Endothelial cell of umbilical vein (primary cell): ENCODE measurements around the gene GRID1. TPM values are rescaled to one million over a fixed set of nuclear protein-coding genes. Genes with fewer than 3 reads are reported as not detected.

Source experiments
- BruUV-seq: library from RNA; stranded (reverse); fragments of 400-500 nt; replicated peaks from 2 replicates; lab custom pipeline; 2021; lab: Mats Ljungman, UMichigan
- CTCF ChIA-PET: fragments of 300-600, 350-600 bp; sonication (Branson Sonifier 250); formaldehyde crosslinking; loops from one replicate; lab custom pipeline; 2021; ENCODE audit warnings: antibody characterized with exemption, inconsistent platforms; lab: Charles Lee
- POLR2A ChIA-PET: fragments of 300-600, 350-600 bp; sonication (Branson Sonifier 250); formaldehyde crosslinking; loops from one replicate; lab custom pipeline; 2021; ENCODE audit warnings: antibody characterized with exemption, inconsistent platforms; lab: Charles Lee
- DNase-seq: peaks from one replicate; pipeline ENCODE4 v3.0.0-alpha.2; 2011; ENCODE audit warnings: low read depth, low spot score
- FAIRE-seq: peaks from 2 replicates; lab custom pipeline; 2011; peaks lifted over from hg19 to GRCh38; lab: Jason Lieb, UNC
- H2AFZ ChIP-seq: 2 replicates; pipeline ENCODE4 v1.6.0; 2012; ENCODE audit warnings: low read depth, low read length, control low read depth, inconsistent platforms
- H3K27ac ChIP-seq: 2 replicates; pipeline ENCODE4 v1.5.1; 2011; ENCODE audit warnings: low read depth, mild to moderate bottlenecking, control low read depth, low read length, moderate library complexity; ENCODE audit not compliant: insufficient read depth
- H3K27me3 ChIP-seq, 2 experiments: 2 replicates each; pipeline versions ENCODE4 v1.6.0 to v1.6.1; 2011; ENCODE audit warnings: low read length in 2 of 2, mixed read lengths in 1 of 2; ENCODE audit not compliant: control insufficient read depth in 2 of 2, insufficient read depth in 2 of 2
- H3K36me3 ChIP-seq, 2 experiments: 2 replicates in 1 of 2; 3 replicates in 1 of 2; pipeline ENCODE4 v1.5.1; 2011; ENCODE audit warnings: low read length in 2 of 2, mild to moderate bottlenecking in 1 of 2, moderate library complexity in 1 of 2; ENCODE audit not compliant: control insufficient read depth in 2 of 2, insufficient read depth in 2 of 2; ENCODE audit errors: extremely low read depth in 1 of 2
- H3K4me1 ChIP-seq: 3 replicates; pipeline ENCODE4 v1.5.1; 2011; ENCODE audit warnings: mild to moderate bottlenecking, low read length; ENCODE audit not compliant: control insufficient read depth, insufficient read depth; ENCODE audit errors: extremely low read depth
- H3K4me2 ChIP-seq: 2 replicates; pipeline ENCODE4 v1.6.1; 2011; ENCODE audit warnings: low read length, control low read depth, mixed read lengths; ENCODE audit not compliant: insufficient read depth
- H3K4me3 ChIP-seq, 3 experiments: fragments of 200-600 bp in 1 of 3; sonication (generic), shearing (Covaris generic) in 1 of 3; replicated peaks in 1 of 3; 2 replicates each; pipeline ENCODE4 v1.5.1; 2011 to 2016; ENCODE audit warnings: control low read depth in 3 of 3, low read length in 3 of 3, mild to moderate bottlenecking in 2 of 3, inconsistent platforms in 1 of 3, low read depth in 1 of 3, moderate library complexity in 1 of 3; ENCODE audit not compliant: insufficient read depth in 1 of 3
- H3K79me2 ChIP-seq: 2 replicates; pipeline ENCODE4 v1.6.0; 2012; ENCODE audit warnings: low read length, inconsistent platforms; ENCODE audit not compliant: control insufficient read depth, insufficient read depth
- H3K9ac ChIP-seq: replicated peaks from 2 replicates; pipeline ENCODE3; 2011; ENCODE audit warnings: low read length, control low read depth; ENCODE audit not compliant: insufficient read depth; ENCODE audit errors: extremely low read depth
- H3K9me1 ChIP-seq: replicated peaks from 3 replicates; pipeline ENCODE4 v1.6.0; 2011; ENCODE audit warnings: mild to moderate bottlenecking, low read length; ENCODE audit not compliant: control insufficient read depth, insufficient read depth; ENCODE audit errors: extremely low read depth
- H3K9me3 ChIP-seq: replicated peaks from 2 replicates; pipeline ENCODE4 v1.5.1; 2012; ENCODE audit warnings: low read length, inconsistent platforms; ENCODE audit not compliant: control insufficient read depth, insufficient read depth
- H4K20me1 ChIP-seq: replicated peaks from 2 replicates; pipeline ENCODE3; 2011; ENCODE audit warnings: mild to moderate bottlenecking, low read length; ENCODE audit not compliant: control insufficient read depth, insufficient read depth; ENCODE audit errors: extremely low read depth
- EZH2 ChIP-seq: IDR thresholded peaks from 2 replicates; pipeline ENCODE4 v1.6.1; 2012; ENCODE audit warnings: borderline replicate concordance, low read depth, mild to moderate bottlenecking, moderate library complexity, low read length, inconsistent platforms; ENCODE audit not compliant: severe bottlenecking
- GATA2 ChIP-seq: IDR thresholded peaks from 2 replicates; pipeline ENCODE4 v1.7.0; 2011; ENCODE audit warnings: low read depth, mild to moderate bottlenecking, moderate library complexity, mixed read lengths, low read length; ENCODE audit not compliant: insufficient read length, insufficient read depth
- JUN ChIP-seq: IDR thresholded peaks from 2 replicates; pipeline ENCODE4 v1.6.1; 2011; ENCODE audit warnings: borderline replicate concordance, low read depth; ENCODE audit not compliant: insufficient read length, insufficient read depth
- MYC ChIP-seq: IDR thresholded peaks from one replicate; pipeline ENCODE4 v1.6.1; 2011; ENCODE audit warnings: mild to moderate bottlenecking, low read depth, low read length
- POLR2A ChIP-seq: IDR thresholded peaks from 2 replicates; pipeline ENCODE4 v1.6.1; 2012; ENCODE audit warnings: low read depth, mild to moderate bottlenecking, control low read depth, low read length
- POLR2AphosphoS5 ChIP-seq: IDR thresholded peaks from 2 replicates; pipeline ENCODE4 v1.6.1; 2012; ENCODE audit warnings: low read depth, mild to moderate bottlenecking, control low read depth, low read length, moderate library complexity; ENCODE audit not compliant: insufficient read depth
- dilution Hi-C: fragments of 300-500 bp; cut with MboI; formaldehyde crosslinking; loops from one replicate; pipeline ENCODE4 v1.15.0; 2019; ENCODE audit warnings: low sequenced_read_pairs; ENCODE audit not compliant: extremely low pct_ligation_motif_present
- intact Hi-C: fragments of 100-400 bp; cut with micrococcal nuclease; formaldehyde crosslinking; loops from one replicate; pipeline ENCODE4 v1.10.0; 2022
- polyA plus RNA-seq, 4 experiments: library from polyadenylated mRNA; depleted of rRNA in 3 of 4; stranded (reverse) in 3 of 4; unstranded in 1 of 4; fragments of >200 nt; gene quantifications; 2 replicates each; pipeline versions ENCODE4 v1.2.1 to v1.2.3, GENCODE V29; 2011 to 2012; ENCODE audit warnings: missing spikeins in 1 of 4
- total RNA-seq: library from RNA; stranded (reverse); gene quantifications from 2 replicates; pipeline ENCODE4 v1.2.3, GENCODE V29; 2021
- TF ChIP-seq, protein P1 (sequence below): IDR thresholded peaks from 2 replicates; pipeline ENCODE4 v1.6.1; 2011; ENCODE audit not compliant: insufficient read depth, insufficient read length
- TF ChIP-seq, protein P2 (sequence below), 2 donors: IDR thresholded peaks; 1 replicate in 1 of 2; 2 replicates in 1 of 2; pipeline ENCODE4 v1.5.1; 2011; ENCODE audit warnings: low read length in 2 of 2, mild to moderate bottlenecking in 2 of 2, moderate library complexity in 2 of 2, control low read depth in 1 of 2, inconsistent platforms in 1 of 2, low read depth in 1 of 2; ENCODE audit not compliant: insufficient read depth in 1 of 2; ENCODE audit errors: extremely low read depth in 1 of 2

The GRID1 gene
- total and polyA plus RNA-seq, 2 donors (not counting 3 experiments of a cell fraction or from before 2014, with no cell fraction given) = not detected

GRCh38 chr10:86130737-86131475 is 235.7 kb downstream of the GRID1 start:
- TF ChIP-seq, protein P1, sequence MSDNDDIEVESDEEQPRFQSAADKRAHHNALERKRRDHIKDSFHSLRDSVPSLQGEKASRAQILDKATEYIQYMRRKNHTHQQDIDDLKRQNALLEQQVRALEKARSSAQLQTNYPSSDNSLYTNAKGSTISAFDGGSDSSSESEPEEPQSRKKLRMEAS = no peak
- TF ChIP-seq GATA2 = no peak
- CTCF ChIA-PET = no interaction called here
- dilution Hi-C loops = no loop called here

DNA sequence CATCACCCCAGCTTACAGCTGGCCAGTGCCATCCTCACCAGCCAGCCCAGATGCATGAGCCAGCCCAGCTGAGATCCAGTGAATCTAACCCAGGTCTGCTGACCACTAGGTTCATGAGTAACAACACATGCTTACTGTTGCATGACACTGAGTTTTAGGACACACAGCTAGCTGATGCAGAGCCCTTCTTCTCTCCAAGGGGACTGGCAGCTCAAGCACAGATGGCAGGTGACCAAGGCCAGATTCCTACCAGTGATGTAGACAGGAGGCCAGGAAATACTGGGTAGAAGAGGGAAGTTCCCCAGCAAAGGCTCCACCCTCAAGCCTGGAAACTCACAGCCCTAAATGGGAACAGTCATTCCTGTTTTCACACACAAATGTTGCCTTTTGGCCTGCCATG is 236.6 kb downstream of the GRID1 start:
- no peak for TF ChIP-seq JUN
- TF ChIP-seq MYC = no peak
- no peak for TF ChIP-seq EZH2
- no peak for TF ChIP-seq GATA2
- TF ChIP-seq, protein P2, sequence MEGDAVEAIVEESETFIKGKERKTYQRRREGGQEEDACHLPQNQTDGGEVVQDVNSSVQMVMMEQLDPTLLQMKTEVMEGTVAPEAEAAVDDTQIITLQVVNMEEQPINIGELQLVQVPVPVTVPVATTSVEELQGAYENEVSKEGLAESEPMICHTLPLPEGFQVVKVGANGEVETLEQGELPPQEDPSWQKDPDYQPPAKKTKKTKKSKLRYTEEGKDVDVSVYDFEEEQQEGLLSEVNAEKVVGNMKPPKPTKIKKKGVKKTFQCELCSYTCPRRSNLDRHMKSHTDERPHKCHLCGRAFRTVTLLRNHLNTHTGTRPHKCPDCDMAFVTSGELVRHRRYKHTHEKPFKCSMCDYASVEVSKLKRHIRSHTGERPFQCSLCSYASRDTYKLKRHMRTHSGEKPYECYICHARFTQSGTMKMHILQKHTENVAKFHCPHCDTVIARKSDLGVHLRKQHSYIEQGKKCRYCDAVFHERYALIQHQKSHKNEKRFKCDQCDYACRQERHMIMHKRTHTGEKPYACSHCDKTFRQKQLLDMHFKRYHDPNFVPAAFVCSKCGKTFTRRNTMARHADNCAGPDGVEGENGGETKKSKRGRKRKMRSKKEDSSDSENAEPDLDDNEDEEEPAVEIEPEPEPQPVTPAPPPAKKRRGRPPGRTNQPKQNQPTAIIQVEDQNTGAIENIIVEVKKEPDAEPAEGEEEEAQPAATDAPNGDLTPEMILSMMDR (IDR thresholded peaks at IDR 0.05; ENCODE audit: extremely low read depth in 1 of 2, insufficient read depth in 1 of 2, low read depth in 1 of 2, low read length in 2 of 2) = no peak
- TF ChIP-seq, protein P1 = no peak
- TF ChIP-seq POLR2AphosphoS5 = no peak
- no peak for TF ChIP-seq POLR2A
- ChIA-PET POLR2A (no interaction called here), CTCF (no interaction called here)
- intact Hi-C loops (no loop called here), dilution Hi-C loops (no loop called here)
- H3K4me3 ChIP-seq = no peak overlapping the region
- no peaks in the 10 kb centered on the region for H3K79me2 ChIP-seq
- no peak overlapping the region for H3K27ac ChIP-seq
- no peaks in the 10 kb centered on the region for H3K4me1 ChIP-seq
- H3K9me1 ChIP-seq = no peaks in the 10 kb centered on the region
- no peak overlapping the region for H2AFZ ChIP-seq
- no peaks in the 10 kb centered on the region for H3K36me3 ChIP-seq
- DNase-seq (no peak), FAIRE-seq (no peak)
- no peaks in the 10 kb centered on the region for H3K9me3 ChIP-seq
- H3K4me2 ChIP-seq = no peak overlapping the region
- BruUV-seq = no TSS peak
- H3K9ac ChIP-seq = no peak overlapping the region
- H4K20me1 ChIP-seq = no peaks in the 10 kb centered on the region
- H3K27me3 ChIP-seq = no peaks in the 10 kb centered on the region

More at GRCh38 chr10:86130737-86131475, 235.7 kb downstream of the GRID1 start:
- BruUV-seq = no TSS peak
- H3K27me3 ChIP-seq = no peaks in the 10 kb centered on the region
- POLR2A ChIA-PET = no interaction called here
- H3K27ac ChIP-seq = no peak overlapping the region
- no peak overlapping the region for H3K4me2 ChIP-seq
- intact Hi-C loops = no loop called here
- no peak overlapping the region for H3K4me3 ChIP-seq
- no peak overlapping the region for H2AFZ ChIP-seq
- H3K9ac ChIP-seq = no peak overlapping the region
- DNase-seq (no peak), FAIRE-seq (no peak)
- H3K9me3 ChIP-seq = no peaks in the 10 kb centered on the region
- no peaks in the 10 kb centered on the region for H3K9me1 ChIP-seq
- no peaks in the 10 kb centered on the region for H3K36me3 ChIP-seq
- H3K4me1 ChIP-seq = no peaks in the 10 kb centered on the region
- no peaks in the 10 kb centered on the region for H3K79me2 ChIP-seq
- no peaks in the 10 kb centered on the region for H4K20me1 ChIP-seq
